Keratinocyte (primary cell): Measurements from ENCODE around the gene ZNF691. TPM values are rescaled to one million over a fixed set of nuclear protein-coding genes. Genes with fewer than 3 reads are reported as not detected.

Experiments used
- DNase-seq: peaks from one replicate; pipeline ENCODE4 v3.0.0-alpha.2; 2011; ENCODE audit warnings: low read depth, missing footprints, low spot score
- FAIRE-seq: peaks from 2 replicates; lab custom pipeline; 2011; peaks lifted over from hg19 to GRCh38; lab: Jason Lieb, UNC
- H2AFZ ChIP-seq: 2 replicates; pipeline ENCODE4 v1.6.0; 2012; ENCODE audit warnings: low read length, control low read depth, inconsistent platforms; ENCODE audit not compliant: control insufficient read depth
- H3K27ac ChIP-seq: 2 replicates; pipeline ENCODE4 v1.5.1; 2011; ENCODE audit warnings: low read length; ENCODE audit not compliant: control insufficient read depth, insufficient read depth
- H3K27me3 ChIP-seq: 3 replicates; pipeline ENCODE4 v1.6.0; 2011; ENCODE audit warnings: low read length; ENCODE audit not compliant: control insufficient read depth, insufficient read depth; ENCODE audit errors: extremely low read depth
- H3K36me3 ChIP-seq, 2 experiments: 2 replicates in 1 of 2; 3 replicates in 1 of 2; pipeline ENCODE4 v1.5.1; 2011; ENCODE audit warnings: low read length in 2 of 2, mild to moderate bottlenecking in 1 of 2; ENCODE audit not compliant: control insufficient read depth in 2 of 2, insufficient read depth in 2 of 2; ENCODE audit errors: extremely low read depth in 1 of 2
- H3K4me1 ChIP-seq: 3 replicates; pipeline ENCODE4 v1.5.1; 2011; ENCODE audit warnings: low read length; ENCODE audit not compliant: control insufficient read depth, insufficient read depth; ENCODE audit errors: extremely low read depth
- H3K4me2 ChIP-seq: 3 replicates; pipeline ENCODE4 v1.6.0; 2011; ENCODE audit warnings: low read depth, low read length; ENCODE audit not compliant: control insufficient read depth, insufficient read depth; ENCODE audit errors: extremely low read depth
- H3K4me3 ChIP-seq, 3 experiments: fragments of 200-600 bp in 1 of 3; sonication (generic) in 1 of 3; 2 replicates in 2 of 3; 3 replicates in 1 of 3; pipeline ENCODE4 v1.5.1; 2011 to 2016; ENCODE audit warnings: low read length in 3 of 3, mild to moderate bottlenecking in 3 of 3, control low read depth in 2 of 3, inconsistent platforms in 1 of 3, low read depth in 1 of 3, mixed read lengths in 1 of 3, mixed run types in 1 of 3, moderate library complexity in 1 of 3; ENCODE audit not compliant: control insufficient read depth in 2 of 3, insufficient read depth in 2 of 3; ENCODE audit errors: extremely low read depth in 1 of 3
- H3K79me2 ChIP-seq: 2 replicates; pipeline ENCODE4 v1.6.0; 2012; ENCODE audit warnings: low read length; ENCODE audit not compliant: control insufficient read depth, insufficient read depth
- H3K9ac ChIP-seq: 3 replicates; pipeline ENCODE4 v1.6.0; 2011; ENCODE audit warnings: low read length; ENCODE audit not compliant: control insufficient read depth, insufficient read depth; ENCODE audit errors: extremely low read depth
- H3K9me1 ChIP-seq: 3 replicates; pipeline ENCODE4 v1.6.0; 2011; ENCODE audit warnings: low read length; ENCODE audit not compliant: control insufficient read depth, insufficient read depth; ENCODE audit errors: extremely low read depth
- H3K9me3 ChIP-seq: 2 replicates; pipeline ENCODE4 v1.5.1; 2012; ENCODE audit warnings: low read depth, low read length; ENCODE audit not compliant: control insufficient read depth
- H4K20me1 ChIP-seq: 3 replicates; pipeline ENCODE4 v1.6.0; 2011; ENCODE audit warnings: low read length; ENCODE audit not compliant: control insufficient read depth, insufficient read depth; ENCODE audit errors: extremely low read depth
- EZH2 ChIP-seq: IDR thresholded peaks from one replicate; pipeline ENCODE4 v1.6.1; 2012; ENCODE audit warnings: inconsistent platforms, mild to moderate bottlenecking, low read length, moderate library complexity
- dilution Hi-C: fragments of 300-500 bp; cut with MboI; formaldehyde crosslinking; loops from one replicate; pipeline ENCODE4 v1.7.0; 2020; ENCODE audit warnings: low sequenced_read_pairs; ENCODE audit not compliant: extremely low pct_ligation_motif_present
- polyA plus RNA-seq, 5 experiments: library from polyadenylated mRNA; depleted of rRNA in 3 of 5; stranded (reverse) in 3 of 5; stranded (forward) in 1 of 5; unstranded in 1 of 5; fragments of >200 nt; gene quantifications; 1 replicate in 1 of 5; 2 replicates in 3 of 5; 3 replicates in 1 of 5; pipeline versions ENCODE4 v1.2.1 to v1.2.3, GENCODE V29; 2011 to 2012; ENCODE audit warnings: missing spikeins in 2 of 5, low read depth in 1 of 5, low replicate concordance in 1 of 5
- TF ChIP-seq, protein P1 (sequence below), 3 experiments: IDR thresholded peaks in 1 of 3; conservative IDR thresholded peaks in 1 of 3; optimal IDR thresholded peaks in 1 of 3; 2 replicates in 2 of 3; 3 replicates in 1 of 3; pipeline versions ENCODE3 to v1.5.1; 2011; ENCODE audit warnings: low read length in 3 of 3, mild to moderate bottlenecking in 3 of 3, moderate library complexity in 2 of 3, control low read depth in 1 of 3, inconsistent platforms in 1 of 3; ENCODE audit not compliant: insufficient read depth in 2 of 3; ENCODE audit errors: extremely low read depth in 1 of 3

Gene ZNF691
- polyA plus RNA-seq, 1 donor (not counting 4 experiments of a cell fraction or from before 2014, with no cell fraction given) = 3.8 TPM

- dilution Hi-C loops = no loop called here
- no peak for FAIRE-seq
Measured at GRCh38 chr1:42886046-42886739, 39.8 kb downstream of the ZNF691 start.

GRCh38 chr1:42886800-42887199 is 40.4 kb downstream of the ZNF691 start:
- dilution Hi-C loops = no loop called here
- Histone ChIP-seq H4K20me1 (no peaks in the 10 kb centered on the region), H3K9ac (no peak overlapping the region), H3K27ac (no peak overlapping the region), H2AFZ (no peak overlapping the region), H3K4me2 (no peak overlapping the region), H3K4me1 (no peaks in the 10 kb centered on the region), H3K9me3 (no peaks in the 10 kb centered on the region), H3K27me3 (no peaks in the 10 kb centered on the region), H3K4me3 (no peak overlapping the region), H3K79me2 (no peaks in the 10 kb centered on the region), H3K9me1 (no peaks in the 10 kb centered on the region), H3K36me3 (no peaks in the 10 kb centered on the region)
- FAIRE-seq (no peak), DNase-seq (no peak)
- TF ChIP-seq, protein P1, sequence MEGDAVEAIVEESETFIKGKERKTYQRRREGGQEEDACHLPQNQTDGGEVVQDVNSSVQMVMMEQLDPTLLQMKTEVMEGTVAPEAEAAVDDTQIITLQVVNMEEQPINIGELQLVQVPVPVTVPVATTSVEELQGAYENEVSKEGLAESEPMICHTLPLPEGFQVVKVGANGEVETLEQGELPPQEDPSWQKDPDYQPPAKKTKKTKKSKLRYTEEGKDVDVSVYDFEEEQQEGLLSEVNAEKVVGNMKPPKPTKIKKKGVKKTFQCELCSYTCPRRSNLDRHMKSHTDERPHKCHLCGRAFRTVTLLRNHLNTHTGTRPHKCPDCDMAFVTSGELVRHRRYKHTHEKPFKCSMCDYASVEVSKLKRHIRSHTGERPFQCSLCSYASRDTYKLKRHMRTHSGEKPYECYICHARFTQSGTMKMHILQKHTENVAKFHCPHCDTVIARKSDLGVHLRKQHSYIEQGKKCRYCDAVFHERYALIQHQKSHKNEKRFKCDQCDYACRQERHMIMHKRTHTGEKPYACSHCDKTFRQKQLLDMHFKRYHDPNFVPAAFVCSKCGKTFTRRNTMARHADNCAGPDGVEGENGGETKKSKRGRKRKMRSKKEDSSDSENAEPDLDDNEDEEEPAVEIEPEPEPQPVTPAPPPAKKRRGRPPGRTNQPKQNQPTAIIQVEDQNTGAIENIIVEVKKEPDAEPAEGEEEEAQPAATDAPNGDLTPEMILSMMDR (optimal IDR thresholded peaks at IDR 0.05 in 1 of 3, IDR thresholded peaks at IDR 0.05 in 1 of 3, conservative IDR thresholded peaks at IDR 0.05 in 1 of 3; ENCODE audit: extremely low read depth in 1 of 3, insufficient read depth in 2 of 3, low read length in 3 of 3) = no peak
- TF ChIP-seq EZH2 = no peak

More at GRCh38 chr1:42886046-42886739, 39.8 kb downstream of the ZNF691 start:
- TF ChIP-seq EZH2 = no peak
- Histone ChIP-seq H3K79me2 (no peaks in the 10 kb centered on the region), H3K4me1 (no peaks in the 10 kb centered on the region), H3K9me1 (no peaks in the 10 kb centered on the region), H3K27ac (no peak overlapping the region), H2AFZ (no peak overlapping the region), H3K9ac (no peak overlapping the region), H3K9me3 (no peaks in the 10 kb centered on the region), H3K36me3 (no peaks in the 10 kb centered on the region), H3K27me3 (no peaks in the 10 kb centered on the region), H3K4me2 (no peak overlapping the region), H3K4me3 (no peak overlapping the region), H4K20me1 (no peaks in the 10 kb centered on the region)
- DNase-seq = no peak
